Kidney tubule cell (primary cell): ENCODE results near the gene YY2.
"Not testable (repeated sequence)": the region's sequence is repeated elsewhere in the genome, so short reads cannot be mapped to it uniquely, and the experiment has no call there.

Experiments
- DNase-seq: peaks from one replicate; pipeline ENCODE4 v3.0.0-alpha.2; 2018; ENCODE audit warnings: low spot score

Gene YY2

GRCh38 chrX:21874182-21874581, 18.4 kb downstream of the YY2 start:
- not testable (repeated sequence) for DNase-seq

DNA sequence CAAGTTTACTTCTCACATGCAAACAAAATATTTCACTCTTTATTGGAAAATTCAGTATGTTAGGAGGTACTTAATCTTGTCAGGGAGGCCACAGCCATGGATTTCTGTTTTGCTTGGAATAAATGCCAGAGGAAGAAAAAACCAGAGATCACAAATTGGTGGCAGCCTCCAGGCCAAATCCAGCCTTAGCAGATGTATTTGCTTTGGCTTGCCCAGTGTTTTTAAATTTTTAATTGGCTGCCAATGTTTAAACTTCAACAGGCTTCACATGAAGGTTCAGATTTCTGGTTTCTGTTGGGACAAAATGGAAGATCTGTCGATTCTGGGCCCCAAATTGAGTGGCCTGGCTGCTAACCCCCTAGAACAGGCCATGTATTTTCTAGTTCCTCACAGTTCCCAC, 19.2 kb downstream of the YY2 start:
- DNase-seq = no peak

- no peak for DNase-seq
Measured at GRCh38 chrX:21881881-21882574, 26.2 kb downstream of the YY2 start.

DNA sequence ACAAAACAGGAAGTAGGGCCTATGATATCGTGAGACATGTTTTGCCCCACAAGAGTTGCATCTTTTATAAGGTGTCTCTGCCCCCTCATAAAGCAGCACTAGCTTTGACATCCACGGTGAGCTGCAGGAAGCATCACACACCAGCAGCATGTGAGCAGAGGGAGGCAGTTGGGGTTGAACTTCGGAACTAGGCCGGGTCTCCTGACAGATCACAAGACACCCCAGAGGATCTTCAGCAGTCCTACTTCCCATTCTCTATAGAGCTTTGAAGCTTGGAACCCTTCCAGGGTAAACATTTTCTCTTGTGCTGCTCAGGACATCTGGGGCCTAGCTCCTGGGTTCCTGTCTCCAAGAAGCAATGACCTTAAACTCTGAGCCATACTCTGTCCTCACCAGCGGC, 27.5 kb downstream of the YY2 start:
- DNase-seq = peak; percentile 2

DNA sequence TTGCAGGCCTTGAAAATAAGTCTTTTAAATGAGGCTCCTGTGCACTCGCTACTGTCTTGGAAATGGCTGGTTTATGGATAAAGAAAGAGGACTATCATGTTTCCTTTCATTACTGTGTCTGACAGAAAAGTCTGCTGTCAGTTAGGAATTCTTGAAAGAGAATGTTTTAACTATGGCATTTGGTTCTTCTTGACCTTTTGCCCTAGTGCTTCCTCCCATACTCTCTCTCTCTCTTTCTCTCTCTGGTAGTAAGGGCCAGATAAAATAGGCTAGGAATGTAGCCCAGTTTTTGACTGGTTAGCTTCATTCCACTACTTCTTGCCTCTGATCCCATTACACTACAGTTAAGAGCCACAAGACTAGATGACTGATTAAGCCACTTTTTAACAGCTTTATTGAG, 29.8 kb downstream of the YY2 start:
- DNase-seq = peak; percentile 7

GRCh38 chrX:21905313-21905712, 49.5 kb downstream of the YY2 start:
- peak; percentile 30 for DNase-seq

DNA sequence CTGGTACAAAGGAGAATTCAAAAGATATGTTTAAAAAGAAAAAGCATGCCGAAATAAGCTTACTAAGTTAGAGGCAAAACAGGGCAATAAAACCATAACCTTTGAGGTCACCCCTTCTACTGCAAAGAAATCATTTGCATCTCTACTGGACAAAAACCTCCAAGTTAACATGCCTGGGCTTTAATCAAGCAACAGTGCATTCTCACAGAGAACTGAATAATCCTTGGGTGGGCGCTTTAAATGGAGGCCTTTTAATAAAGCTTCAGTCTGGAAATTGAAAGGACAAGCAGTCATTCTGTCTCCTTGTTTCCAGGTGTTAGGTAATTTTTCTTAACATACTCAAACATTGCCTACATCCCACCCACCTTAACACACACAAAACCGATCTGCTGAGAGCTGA, 50.2 kb downstream of the YY2 start:
- no peak for DNase-seq

DNA sequence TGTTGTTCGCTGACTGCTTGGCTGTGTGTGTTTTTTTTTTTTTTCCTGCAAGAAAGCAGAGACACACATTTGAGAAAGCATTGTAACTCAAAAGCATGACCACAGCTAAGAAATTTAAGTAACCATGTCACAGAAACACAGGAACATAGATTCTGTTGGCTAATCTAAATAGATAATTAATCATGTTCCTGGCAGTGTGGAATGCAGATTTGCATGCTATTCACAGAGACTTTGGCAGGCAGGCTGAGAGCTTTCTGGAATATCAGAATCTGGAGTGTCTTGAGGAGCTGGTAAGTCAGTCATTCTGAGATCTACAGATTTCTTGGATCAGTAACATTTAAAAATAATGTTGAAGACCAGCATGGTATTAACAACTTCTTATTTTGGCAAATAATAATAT, 51.5 kb downstream of the YY2 start:
- no peak for DNase-seq
